ENCODE measurements around the gene EMD. TPM values are rescaled to one million over a fixed set of nuclear protein-coding genes. Genes with fewer than 3 reads are reported as not detected.

The EMD gene
- polyA plus RNA-seq, 1 donor = 68.2 TPM

DNA sequence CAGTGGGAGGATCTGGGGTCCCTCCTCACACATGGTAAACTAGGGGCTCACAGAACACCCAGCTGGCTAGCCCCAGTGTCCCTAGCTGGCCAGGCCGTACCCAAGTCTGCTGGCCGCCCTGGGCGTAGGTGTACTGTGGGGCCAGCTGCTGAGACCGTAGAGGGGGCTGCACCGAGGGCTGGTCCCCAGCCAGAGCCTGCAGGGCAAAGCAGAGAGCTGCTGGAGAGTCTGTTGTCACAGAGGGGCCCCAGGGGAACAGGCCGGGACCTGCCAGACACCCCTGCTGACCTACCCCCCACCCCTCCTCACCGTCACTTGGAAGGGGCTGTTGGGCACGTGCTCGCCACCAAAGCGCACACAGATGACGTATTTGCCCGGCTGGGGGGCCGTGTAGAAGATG, 24.6 kb upstream of the EMD start:
- DNase-seq = no peak

DNA sequence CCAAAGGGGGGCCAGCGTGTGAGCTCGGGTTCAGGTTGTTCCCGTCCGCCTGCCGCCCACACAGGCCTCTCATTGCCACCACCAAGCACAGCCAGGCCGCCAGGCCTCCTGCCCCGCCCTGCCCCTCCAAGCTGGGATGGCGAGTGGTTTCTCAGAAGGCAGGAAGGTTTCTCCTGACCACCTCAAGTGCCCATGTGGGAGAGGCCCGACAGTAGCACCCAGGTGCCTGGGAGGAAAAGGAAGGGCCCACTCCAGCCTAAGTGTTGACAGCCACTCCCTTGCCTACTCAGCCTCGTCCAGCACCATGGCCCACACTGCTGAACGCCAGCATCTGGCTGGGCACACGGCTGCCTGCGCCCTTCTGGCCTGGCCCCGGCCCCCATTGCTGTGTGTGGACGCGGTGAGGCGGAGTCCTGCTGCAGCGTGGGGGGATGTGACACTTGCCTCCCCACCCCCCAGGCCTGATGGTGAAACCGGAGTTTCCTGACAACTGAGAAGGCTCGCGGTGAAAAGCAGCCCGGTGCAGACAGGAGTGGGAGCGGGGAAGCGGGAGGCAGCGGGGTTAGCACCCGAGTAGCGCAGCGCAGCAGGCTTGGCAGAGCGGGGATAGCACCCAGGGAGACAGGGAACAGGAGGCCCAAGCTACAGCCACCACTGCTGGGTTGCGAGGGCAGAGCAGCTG, 23.9 kb upstream of the EMD start:
- DNase-seq = no peak

DNA sequence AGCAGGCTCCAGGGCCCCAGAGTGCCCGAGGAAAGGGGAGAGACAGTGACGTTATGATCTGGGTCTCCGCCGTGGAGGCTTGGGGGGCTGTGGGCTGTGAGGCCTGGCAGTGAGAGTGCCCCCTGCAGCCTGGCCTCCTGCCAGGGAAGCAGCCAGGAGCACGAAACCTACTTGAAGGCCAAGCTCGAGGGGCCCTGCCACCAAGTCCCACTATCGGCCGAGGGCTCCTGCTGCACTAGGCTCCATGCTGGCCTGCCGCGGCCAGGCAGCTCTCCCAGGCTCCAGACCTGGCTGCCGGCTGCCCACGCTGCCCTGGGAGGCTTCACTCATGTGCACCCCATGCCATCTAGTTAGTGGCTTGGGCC, 23.3 kb upstream of the EMD start:
- no peak for DNase-seq

DNA sequence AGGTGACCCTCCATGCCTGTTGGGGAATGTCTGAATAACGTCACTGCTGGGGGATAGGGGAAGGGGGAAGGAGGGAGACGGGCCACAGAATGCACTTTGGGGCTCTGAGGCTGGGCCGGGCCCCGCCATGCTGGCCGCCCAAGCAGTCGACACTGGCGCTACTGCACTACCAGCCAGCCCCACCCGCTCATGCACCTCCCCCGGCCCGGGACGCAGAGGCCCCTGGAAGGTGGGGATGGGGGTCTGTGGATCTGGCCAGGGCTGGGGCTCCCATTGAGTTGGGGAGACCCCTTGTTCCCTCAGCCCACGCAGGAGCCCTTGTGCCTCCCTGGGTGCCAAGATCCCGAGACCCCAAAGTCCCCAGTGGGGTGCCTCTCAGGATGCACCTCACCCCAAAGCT, 22.5 kb upstream of the EMD start:
- DNase-seq = no peak

DNA sequence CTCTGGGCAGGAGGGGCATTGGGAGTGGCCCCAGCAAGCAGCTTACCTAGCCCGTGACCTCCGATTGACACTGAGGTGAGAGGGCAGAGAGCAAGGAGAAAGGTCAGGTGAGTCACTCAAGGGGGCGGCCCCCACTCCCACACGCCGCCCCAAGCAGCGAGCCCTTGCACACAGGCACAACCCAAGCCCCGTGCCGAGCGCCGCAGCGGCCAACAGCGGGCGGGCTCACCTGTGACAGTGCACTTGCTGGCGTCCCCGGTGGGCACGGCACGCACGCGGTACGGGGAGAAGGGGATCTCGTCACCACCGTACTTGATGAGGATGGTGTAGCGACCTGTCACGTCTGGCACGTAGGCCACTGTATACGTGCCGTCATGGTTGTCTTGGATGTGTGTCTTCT, 21.9 kb upstream of the EMD start:
- DNase-seq = no peak

DNA sequence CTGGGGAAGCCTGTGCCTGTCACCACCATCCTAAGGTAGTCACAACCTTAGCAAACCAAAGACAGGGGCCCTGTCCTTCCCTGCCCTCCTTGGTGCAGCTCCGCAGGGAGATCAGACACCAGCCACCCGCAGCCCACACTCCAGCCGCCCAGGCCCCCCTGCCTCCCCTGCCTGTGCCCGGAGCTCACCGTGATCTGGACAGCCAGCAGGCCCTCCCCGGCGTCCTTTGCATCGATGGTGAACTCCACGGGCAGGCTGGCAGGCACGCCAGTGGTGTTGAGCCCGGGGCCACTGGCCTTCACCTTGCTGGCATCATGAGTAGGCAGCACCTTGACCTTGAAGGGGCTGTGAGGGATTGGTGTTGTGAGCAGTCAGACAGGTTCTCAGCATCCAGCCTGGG, 21.1 kb upstream of the EMD start:
- DNase-seq = no peak

DNA sequence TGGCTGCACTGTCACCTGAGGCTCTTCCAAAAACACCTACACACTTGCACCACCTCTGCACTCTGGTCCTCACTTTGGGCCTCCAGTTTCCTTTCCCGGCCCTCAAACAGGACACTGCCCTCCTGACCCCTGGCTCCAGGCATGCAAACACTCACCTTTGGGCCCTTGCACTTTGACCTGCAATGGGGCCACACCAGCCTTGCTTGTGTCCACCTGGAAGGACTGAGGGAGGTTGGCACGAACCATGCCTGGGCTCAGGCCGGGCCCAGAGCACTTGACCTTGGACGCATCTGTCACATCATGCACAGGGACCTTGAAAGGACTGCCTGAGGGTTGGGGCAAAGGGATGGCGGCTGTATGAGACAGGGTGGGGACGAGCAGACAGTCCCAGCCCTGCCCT, 20.3 kb upstream of the EMD start:
- DNase-seq = no peak

DNA sequence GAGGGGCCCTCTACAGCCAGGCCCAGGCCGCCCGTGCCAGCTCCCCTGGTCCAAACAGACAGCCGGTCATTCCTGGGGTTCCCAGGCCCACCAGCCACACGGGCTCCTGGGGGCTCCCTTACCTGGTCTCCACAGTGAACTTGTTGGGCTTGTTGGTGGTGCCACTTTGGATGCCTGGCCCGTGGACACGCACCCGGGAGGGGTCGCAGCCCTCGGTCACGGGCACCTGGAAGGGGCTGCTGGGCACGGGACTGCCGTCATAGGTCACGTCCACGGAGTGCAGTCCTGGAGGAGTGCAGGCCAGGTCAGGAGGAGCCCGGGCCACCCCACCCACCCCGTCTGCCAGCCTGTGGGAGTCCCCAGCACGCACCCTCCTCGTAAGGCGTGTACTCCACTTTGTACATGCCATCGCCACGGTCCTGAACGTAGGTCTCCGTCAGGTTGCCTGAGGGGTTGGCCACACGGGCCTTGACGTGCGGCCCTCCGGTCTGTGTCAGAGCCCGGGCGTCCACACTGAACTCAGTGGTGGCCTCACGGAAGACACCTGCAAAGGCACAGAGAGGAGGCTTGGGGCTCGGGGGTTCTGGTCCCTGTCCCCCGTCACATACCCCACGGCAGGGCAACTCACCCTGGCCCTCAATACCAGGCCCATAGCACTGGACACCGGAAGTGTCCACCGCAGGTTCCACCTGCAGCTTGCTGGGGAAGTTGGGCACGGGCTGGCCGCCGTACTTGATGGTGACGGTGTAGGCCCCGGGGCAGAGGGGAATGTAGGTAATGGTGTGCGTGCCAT, 19.5 kb upstream of the EMD start:
- DNase-seq = no peak

DNA sequence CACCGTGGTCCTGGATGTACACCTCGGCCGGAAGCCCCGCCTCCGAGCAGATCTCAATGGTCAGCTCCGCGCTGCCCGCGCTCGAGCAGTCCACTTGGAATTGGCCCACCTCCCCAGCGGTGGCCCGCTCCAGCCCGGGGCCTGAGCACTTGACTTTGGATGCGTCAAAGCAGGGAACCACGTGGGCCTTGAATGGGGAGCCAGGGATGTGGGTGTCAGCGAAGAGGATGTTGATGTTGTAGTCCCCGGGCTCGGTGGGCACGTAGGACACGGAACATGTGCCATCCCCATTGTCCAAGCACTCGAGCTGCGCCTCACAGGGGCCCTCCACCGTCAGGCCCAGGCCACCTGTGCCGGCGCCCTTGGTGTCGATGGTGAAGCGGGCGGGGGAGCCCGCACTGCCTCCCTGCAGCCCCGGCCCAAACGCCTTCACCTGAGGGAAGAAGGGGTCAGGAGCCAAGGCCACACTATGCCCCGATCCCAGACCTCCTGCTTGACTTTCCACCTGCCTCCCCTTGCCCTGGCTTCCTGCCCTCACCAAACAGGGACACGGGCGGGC, 18.9 kb upstream of the EMD start:
- no peak for DNase-seq

DNA sequence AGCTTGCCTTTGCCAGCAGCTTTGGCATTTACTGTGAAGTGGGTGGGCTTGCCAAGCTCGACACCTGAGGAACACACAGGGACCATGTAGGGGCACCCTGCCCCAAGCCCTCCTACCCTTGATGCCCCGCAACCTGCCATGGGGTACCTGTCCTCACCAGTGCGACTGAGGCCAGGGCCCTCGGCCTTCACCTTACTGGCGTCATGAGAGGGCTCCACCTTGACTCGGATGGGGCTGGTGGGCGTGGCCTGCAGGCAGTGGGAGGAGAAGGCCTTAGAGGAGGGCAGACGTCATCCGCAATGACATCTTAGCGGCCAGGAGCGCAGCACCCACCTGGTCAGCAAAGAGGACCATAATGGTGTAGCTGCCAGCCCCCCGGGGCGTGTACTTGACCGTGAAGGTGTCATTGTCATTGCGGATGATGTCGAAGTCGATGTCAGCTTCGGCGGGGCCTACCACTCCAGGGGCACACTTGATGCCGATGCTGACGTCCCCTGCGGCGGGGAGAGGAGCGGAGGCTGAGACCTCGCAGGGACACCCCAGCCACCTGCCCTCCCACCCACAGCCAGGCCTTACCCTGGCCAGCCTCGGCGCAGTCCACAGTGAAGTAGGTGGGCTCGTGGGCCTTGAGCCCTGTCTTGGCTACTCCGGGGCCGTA, 16.9 kb upstream of the EMD start:
- no peak for DNase-seq

DNA sequence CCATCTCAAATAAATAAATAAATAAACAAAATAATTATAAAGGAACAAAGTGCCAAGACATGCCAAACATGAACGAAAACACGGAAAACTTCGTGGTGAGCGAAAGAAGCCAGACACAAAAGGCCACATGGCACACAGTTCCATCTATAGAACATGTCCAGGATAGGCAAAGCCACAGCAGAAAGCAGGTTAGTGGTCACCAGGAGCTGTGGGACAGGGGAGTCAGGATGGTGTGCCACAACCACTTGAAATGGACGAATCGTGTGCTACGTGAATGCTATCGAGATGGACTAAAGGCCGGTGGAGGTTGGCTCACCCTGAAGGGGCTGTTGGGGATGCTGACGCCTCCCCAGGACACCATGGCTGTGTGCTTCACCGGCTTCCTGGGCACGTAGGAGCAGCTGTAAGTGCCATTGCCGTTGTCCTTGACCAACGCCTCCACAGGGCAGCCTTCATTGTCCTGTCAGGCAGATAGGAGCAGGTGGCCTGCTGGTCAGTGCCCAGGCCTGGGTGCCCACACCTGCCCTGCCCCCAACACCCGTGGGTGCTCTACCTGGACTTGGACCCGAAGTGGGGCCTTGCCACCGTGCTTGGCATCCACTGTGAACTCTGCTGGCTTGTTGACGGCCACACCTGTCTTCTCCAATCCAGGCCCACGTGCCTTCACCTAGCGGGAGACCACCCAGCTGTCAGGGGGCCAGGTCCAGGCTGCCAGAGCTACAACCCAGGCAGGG, 15.2 kb upstream of the EMD start:
- DNase-seq = no peak

DNA sequence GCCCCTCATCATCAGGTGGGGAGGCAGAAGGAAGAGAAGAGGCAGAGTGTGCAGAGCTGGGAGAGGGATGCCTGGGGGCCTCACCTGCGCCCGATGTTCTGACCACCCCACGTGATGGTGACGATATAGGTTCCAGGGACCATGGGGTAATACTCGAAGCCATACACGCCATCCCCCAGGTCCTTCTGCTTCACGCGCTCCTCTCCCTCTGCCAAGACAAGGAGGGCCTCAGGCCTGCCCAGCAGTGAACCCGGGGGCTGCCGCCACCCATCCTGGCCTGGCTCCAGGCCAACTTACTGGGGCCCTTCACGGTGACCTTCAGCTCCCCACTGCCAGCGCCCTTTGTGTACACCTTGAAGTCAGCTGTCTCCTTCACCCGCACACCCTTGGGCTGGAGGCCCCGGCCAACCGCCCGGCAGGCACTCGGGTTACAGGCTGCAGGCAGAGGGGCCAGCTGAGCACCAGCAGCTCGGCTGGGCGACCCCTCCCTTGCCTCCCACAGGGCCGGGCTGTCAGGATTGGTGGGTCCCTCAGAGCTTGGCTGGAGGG, 14.0 kb upstream of the EMD start:
- no peak for DNase-seq

DNA sequence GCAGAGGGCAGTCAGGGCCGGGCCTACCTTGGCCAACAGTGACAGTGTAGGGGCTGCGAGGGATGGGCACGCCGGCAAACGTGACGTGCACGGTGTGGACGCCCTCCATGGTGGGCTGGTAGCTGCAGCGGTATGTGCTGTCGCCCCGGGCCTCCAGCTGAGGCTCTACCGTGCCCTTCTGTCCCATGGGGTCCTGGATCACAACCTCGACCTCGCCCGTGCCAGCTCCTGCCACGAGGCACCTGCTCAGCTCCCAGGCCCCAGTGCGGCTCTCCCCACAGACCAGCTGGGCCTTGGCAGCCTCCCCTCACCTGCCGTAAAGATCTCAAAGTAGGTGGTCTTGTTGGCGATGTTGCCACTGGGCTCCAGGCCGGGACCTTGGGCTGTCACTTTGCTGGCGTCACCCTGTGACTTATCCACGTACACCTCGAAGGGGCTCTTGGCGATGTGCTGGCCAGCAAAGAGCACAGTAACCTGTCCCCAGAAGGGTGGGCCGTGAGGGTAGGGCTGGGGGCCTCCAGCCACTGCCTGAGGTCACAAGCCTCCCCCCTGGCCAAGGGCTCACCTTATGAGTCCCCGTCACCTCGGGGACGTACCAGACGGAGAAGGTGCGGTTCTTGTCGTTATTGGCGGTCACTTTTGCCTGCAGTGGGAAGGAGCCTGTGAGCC, 13.0 kb upstream of the EMD start:
- no peak for DNase-seq

DNA sequence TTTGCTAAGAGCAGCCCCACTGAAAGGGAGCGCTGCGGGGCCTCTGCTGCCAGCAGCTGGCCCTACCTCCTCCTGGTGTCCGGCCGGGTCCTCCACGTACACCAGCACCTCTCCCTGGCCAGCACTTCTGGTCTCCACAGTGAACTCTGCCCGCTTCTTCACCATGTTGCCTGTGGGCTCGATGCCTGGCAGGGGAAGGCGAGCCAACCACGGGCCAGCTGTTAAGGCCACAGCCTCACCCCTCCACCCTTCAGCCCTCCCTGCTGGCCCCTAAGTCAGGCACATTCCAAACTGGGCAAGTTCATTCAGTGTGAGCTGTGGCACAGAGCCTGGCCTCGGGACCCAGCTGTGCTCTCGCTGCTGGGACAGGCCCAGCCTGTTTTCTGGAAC, 12.4 kb upstream of the EMD start:
- no peak for DNase-seq

DNA sequence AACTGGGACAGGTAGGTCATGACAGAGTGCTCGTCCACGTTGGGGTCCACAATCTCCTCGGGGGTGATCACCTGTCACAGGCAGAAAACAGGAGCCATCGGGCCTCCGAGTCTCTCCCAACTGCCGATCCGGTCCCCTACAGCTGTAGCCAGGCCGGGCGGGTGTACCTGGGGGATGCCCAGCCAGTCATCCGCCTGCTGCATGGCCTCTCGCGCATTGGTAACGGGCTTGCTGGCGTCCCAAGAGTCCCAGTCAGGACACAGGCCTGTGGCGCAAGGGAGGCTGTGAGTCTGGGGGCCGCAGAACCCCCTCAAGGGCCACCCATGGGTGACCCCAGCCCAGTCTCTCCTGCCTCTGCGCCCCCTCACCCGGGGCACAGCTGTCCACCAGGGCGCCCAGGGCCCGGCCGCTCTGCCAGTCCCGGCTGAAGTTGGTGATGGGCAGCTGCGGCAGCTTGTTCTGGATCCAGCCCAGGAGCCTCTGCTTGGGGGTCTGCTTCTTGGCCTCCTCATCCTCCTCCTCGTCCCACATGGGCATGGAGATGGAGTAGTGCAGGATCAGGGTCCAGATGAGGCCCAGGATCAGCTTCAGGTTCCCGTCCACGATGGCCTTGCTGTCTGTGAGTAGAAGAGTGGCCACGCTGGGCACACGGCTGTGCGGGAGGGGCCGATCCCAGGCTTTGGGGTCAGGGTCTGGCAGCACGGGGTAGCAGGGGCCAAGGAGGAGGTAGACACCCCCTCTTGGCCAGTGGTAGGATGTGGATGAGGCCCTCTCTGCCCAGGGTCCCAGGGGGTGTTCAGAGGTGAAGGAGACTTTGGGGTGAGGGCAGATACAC, 11.4 kb upstream of the EMD start:
- no peak for DNase-seq

DNA sequence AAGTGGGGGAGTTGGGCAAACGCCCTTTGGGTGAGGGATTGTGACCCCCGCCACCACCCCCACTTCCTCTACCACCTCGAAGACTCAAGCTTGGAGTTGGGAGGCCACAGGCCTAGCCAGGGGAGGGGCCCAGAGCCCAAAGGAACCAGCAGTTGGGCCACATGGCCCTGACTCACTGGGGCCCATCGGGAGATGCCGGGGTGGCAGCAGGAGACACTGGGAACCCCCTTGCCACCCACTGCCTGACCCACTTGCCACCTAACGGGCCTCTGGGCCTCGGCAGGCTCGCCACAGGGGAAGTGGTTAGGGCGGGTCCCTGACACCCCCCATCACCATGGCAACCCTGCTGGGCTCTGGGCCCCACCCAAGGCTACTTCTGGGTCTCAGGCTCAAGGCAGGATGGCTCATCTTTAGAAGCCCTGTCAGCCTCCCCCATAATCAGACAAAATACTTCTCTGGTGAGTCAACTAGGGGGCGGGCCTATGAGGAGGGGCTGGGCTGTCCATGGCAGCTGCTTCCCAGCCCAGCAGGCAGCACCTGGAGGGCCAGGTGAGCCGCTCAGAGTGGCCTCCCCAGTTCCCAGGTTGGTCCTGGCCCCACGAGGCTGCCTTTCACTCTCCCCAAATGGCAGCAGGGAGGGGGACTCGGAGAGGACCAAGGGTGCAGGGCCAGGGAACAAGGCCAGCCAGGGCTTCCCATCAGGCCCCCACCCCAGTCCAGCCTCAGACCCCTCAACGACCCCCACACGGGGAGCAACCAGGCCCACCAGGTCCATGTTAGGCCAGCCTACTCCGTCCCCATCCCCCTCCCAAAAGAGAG, 10.3 kb upstream of the EMD start:
- DNase-seq = no peak

DNA sequence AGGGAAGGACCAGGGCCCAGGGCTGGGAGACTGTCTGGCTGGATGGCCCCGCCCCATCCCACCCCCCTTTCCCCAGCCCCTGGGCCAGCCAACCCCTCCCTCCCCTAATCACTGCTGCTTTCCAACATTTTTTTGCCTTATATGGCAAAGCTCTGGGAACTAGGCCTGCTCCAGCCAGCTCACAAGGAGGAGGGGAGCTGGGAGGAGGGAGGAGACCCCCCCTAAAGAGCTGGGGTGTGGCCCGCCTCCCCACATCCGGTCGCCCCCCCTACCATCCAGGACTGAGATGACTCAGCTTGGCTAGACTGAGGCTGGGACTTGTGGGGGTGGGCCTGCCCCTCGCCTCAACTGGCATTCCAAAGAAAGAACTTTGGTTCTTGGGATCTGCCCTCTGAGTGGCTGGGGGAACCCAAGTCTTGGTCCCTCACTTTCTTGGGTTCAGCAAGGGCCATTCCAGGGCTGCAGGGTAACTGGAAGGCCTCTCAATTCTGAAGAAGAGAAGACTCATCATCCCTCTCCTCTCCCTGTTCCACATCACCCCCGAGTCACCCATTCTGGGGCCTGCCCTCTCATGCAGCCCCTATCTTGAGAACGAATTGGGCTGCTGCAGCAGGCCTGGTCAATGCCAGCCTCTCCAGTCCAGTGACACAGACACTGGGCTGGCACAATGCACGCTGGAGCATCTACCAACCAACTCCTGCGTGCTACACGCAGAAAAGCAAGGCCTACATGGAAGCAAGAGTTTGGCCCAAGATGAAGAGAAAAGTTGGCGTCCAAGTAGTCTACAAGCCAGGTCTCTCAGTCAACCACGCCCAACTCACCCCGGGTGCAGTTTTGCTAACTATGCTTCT, 9.4 kb upstream of the EMD start:
- DNase-seq = peak; percentile 80

DNA sequence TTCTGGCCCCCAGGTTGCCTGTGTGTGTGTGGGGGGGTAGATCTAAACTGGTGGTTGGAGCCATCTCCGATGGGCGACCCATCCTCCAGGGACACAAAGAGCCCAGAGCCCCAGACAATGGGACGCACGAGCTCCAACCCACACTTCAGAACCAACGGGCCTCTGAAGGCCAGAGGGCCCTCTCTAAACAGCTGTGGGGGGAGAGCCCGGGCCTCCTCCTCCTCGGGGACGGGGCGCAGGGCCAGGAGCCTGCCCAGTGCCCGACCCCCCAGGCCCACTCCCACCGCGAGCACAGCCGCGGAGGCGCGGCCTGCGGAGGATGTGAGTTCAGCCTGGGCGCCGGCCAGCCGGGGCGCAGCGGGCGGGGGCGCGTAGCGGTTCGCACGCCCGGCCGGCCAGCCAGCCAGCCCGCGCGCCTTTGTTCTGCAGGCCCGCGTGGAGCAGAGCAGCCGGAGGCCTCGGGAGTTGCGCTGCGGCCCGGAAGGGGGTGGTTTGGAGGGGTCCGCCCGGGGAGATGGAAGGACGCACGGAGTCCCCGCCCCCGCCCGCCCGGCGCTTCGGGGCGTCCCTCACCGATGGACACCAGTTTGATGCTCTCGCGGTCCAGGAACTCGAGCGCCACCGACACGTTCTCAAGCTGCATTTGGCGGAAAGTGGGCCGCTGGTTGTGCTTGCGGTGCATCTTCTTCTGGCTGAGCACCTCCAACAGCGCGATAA, 8.6 kb upstream of the EMD start:
- DNase-seq = no peak
